GM19099 (cell line): Measurements from ENCODE around the gene ZIC4.

Source experiments
- POLR2A ChIP-seq: IDR thresholded peaks from 3 replicates; pipeline ENCODE4 v1.6.1; 2011; ENCODE audit warnings: low read depth; ENCODE audit not compliant: insufficient read length; ENCODE audit errors: extremely low read depth

ZIC4 gene

DNA sequence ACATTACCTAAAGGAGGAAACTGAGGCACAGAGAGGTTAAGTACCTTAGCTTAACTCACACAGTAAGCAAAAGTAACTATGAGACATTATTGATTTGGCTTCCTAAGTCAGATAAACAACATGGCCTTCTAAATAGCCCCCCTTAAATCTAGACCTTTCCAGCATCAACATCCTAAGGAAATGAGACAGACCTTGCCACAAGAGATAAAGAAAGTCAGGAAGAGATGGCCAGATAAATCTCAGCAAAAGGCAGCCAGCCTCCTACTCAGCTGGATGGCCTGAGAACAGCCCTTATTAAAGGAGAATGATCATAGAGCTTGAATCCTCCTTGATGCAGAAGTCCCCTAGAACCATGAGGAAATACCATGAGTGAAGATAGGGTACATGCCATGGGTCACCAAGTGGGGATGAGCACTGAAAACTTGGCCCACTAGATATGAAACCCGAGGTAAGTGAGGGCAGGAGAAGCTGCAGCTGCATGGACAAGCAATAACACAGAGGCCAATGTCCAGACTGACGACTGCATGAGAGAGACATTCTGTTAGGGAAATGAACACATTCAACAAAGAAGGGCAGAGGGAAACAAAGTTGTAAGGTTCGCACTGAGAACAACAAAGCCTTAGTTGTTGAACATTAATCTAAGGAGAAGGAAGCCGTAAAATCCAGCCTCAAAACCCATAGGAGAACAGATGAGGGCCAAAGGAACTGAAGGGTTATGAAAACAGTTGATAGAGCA, 69.6 kb downstream of the ZIC4 start:
- no peak for TF ChIP-seq POLR2A
